Activated CD4-positive, alpha-beta T cell treated with anti-CD3 and anti-CD28 coated beads, Interleukin-2, amount 50 U/mL, for 4 hours (primary cell): ENCODE results near the gene GOLGA8S.
"Not testable (repeated sequence)": the region's sequence is repeated elsewhere in the genome, so short reads cannot be mapped to it uniquely, and the experiment has no call there.

Experiments used
- DNase-seq, 2 experiments: peaks; one replicate each; pipeline ENCODE4 v3.0.0-alpha.2; 2020

GOLGA8S gene

GRCh38 chr15:23354448-23354847 lies at the start of gene GOLGA8S:
GOLGA8S (plus strand) TSS chr15:23354748; CDS start chr15:23354810, 62 bp downstream.
- not testable (repeated sequence) for DNase-seq

- not testable (repeated sequence) for DNase-seq
Measured at GRCh38 chr15:23304805-23305204, 49.7 kb upstream of the GOLGA8S start.

GRCh38 chr15:23305921-23306320 lies 48.6 kb upstream of the GOLGA8S start:
- not testable (repeated sequence) for DNase-seq

- not testable (repeated sequence) for DNase-seq
Measured at GRCh38 chr15:23311233-23311632, 43.3 kb upstream of the GOLGA8S start.

GRCh38 chr15:23334096-23334495 lies 20.5 kb upstream of the GOLGA8S start, which contains the start of gene GOLGA6L26:
GOLGA6L26 (minus strand) TSS chr15:23334196; CDS start chr15:23334135, 61 bp downstream.
- not testable (repeated sequence) for DNase-seq

GRCh38 chr15:23362622-23363021 lies 8.1 kb downstream of the GOLGA8S start:
- not testable (repeated sequence) for DNase-seq

- not testable (repeated sequence) for DNase-seq
Measured at GRCh38 chr15:23364261-23364660, 9.7 kb downstream of the GOLGA8S start.

GRCh38 chr15:23370578-23370977 lies 16.0 kb downstream of the GOLGA8S start:
- DNase-seq, result no peak

- not testable (repeated sequence) for DNase-seq
Measured at GRCh38 chr15:23371134-23371533, 16.6 kb downstream of the GOLGA8S start.

- DNase-seq, result not testable (repeated sequence)
Measured at GRCh38 chr15:23371868-23372267, 17.3 kb downstream of the GOLGA8S start.

GRCh38 chr15:23372284-23372683 lies 17.7 kb downstream of the GOLGA8S start:
- DNase-seq, result no peak

GRCh38 chr15:23372891-23373600 lies 18.5 kb downstream of the GOLGA8S start:
- DNase-seq, result not testable (repeated sequence)

GRCh38 chr15:23374226-23374625 lies 19.7 kb downstream of the GOLGA8S start:
- DNase-seq, result not testable (repeated sequence)

- not testable (repeated sequence) for DNase-seq
Measured at GRCh38 chr15:23378946-23379345, 24.4 kb downstream of the GOLGA8S start.

GRCh38 chr15:23380700-23381099 lies 26.2 kb downstream of the GOLGA8S start:
- DNase-seq, result not testable (repeated sequence)

- not testable (repeated sequence) for DNase-seq
Measured at GRCh38 chr15:23381192-23381591, 26.6 kb downstream of the GOLGA8S start.

GRCh38 chr15:23384371-23384770 lies 29.8 kb downstream of the GOLGA8S start:
- no peak for DNase-seq

GRCh38 chr15:23385886-23386430 lies 31.4 kb downstream of the GOLGA8S start:
- DNase-seq, result no peak

- DNase-seq, result no peak
Measured at GRCh38 chr15:23387621-23388190, 33.2 kb downstream of the GOLGA8S start.

GRCh38 chr15:23395030-23395692 lies 40.6 kb downstream of the GOLGA8S start:
- no peak for DNase-seq

GRCh38 chr15:23395832-23396231 lies 41.3 kb downstream of the GOLGA8S start:
- no peak for DNase-seq

GRCh38 chr15:23397779-23398178 lies 43.2 kb downstream of the GOLGA8S start:
- DNase-seq, result no peak

GRCh38 chr15:23398357-23398756 lies 43.8 kb downstream of the GOLGA8S start:
- not testable (repeated sequence) for DNase-seq
